WTC11 (cell line): ENCODE data around the gene NSUN2. TPM values are rescaled to one million over a fixed set of nuclear protein-coding genes. Genes with fewer than 3 reads are reported as not detected.

Source experiments
- ATAC-seq: fragments of 200-7000 bp; cut with Tn5 transposase; 2 replicates; pipeline ENCODE4 v1.10.0; 2021; ENCODE audit warnings: mild to moderate bottlenecking, moderate library complexity
- CTCF ChIA-PET: fragments of 300-600 bp; sonication (Branson Sonifier 250); formaldehyde crosslinking; loops from one replicate; lab custom pipeline; 2021; ENCODE audit warnings: antibody characterized with exemption; lab: Charles Lee
- POLR2A ChIA-PET: fragments of 350-600 bp; sonication (Branson Sonifier 250); formaldehyde crosslinking; loops from one replicate; lab custom pipeline; 2021; ENCODE audit warnings: antibody characterized with exemption; lab: Charles Lee
- DNase-seq: peaks from one replicate; pipeline ENCODE4 v3.0.0; 2021; ENCODE audit warnings: low spot score
- H3K27ac Mint-ChIP-seq: 2 replicates; pipeline ENCODE4 v1.8.0; 2021; ENCODE audit warnings: mixed read lengths
- H3K27me3 Mint-ChIP-seq: 2 replicates; pipeline ENCODE4 v1.8.0; 2021; ENCODE audit warnings: low read depth, mild to moderate bottlenecking, moderate library complexity, mixed read lengths
- H3K36me3 Mint-ChIP-seq: 2 replicates; pipeline ENCODE4 v1.8.0; 2021; ENCODE audit warnings: mixed read lengths
- H3K4me1 Mint-ChIP-seq: 2 replicates; pipeline ENCODE4 v1.8.0; 2022; ENCODE audit warnings: mixed read lengths
- H3K4me3 Mint-ChIP-seq: 2 replicates; pipeline ENCODE4 v1.8.0; 2021; ENCODE audit warnings: mild to moderate bottlenecking, moderate library complexity, mixed read lengths
- H3K9me3 Mint-ChIP-seq: 2 replicates; pipeline ENCODE4 v1.8.0; 2021; ENCODE audit warnings: mixed read lengths
- AFF4 ChIP-seq: sonication (generic); formaldehyde crosslinking; IDR thresholded peaks from 2 replicates; pipeline ENCODE4 v1.8.1; 2023; ENCODE audit warnings: mild to moderate bottlenecking, missing genetic modification reagents, borderline replicate concordance
- AR ChIP-seq: fragments of 250-450 bp; sonication (Bioruptor Pico); IDR thresholded peaks from 2 replicates; pipeline ENCODE4 v1.9.0; 2021; ENCODE audit warnings: mild to moderate bottlenecking
- CREB1 ChIP-seq: sonication (generic); formaldehyde crosslinking; IDR thresholded peaks from 2 replicates; pipeline ENCODE4 v1.8.0; 2023; ENCODE audit warnings: mild to moderate bottlenecking, missing genetic modification reagents
- EMX1 ChIP-seq: fragments of 250-450 bp; sonication (Bioruptor Pico); IDR thresholded peaks from 2 replicates; pipeline ENCODE4 v1.8.0; 2021; ENCODE audit warnings: mild to moderate bottlenecking
- FOXP1 ChIP-seq: sonication (generic); formaldehyde crosslinking; IDR thresholded peaks from 2 replicates; pipeline ENCODE4 v1.8.0; 2022; ENCODE audit warnings: missing genetic modification reagents, mild to moderate bottlenecking, moderate library complexity, borderline replicate concordance
- GRHL2 ChIP-seq: fragments of 250-450 bp; sonication (Bioruptor Pico); IDR thresholded peaks from 2 replicates; pipeline ENCODE4 v1.8.0; 2022; ENCODE audit warnings: mild to moderate bottlenecking, moderate library complexity; ENCODE audit not compliant: insufficient replicate concordance, severe bottlenecking
- HMGXB4 ChIP-seq: sonication (generic); formaldehyde crosslinking; IDR thresholded peaks from 2 replicates; pipeline ENCODE4 v1.8.1; 2023; ENCODE audit warnings: mild to moderate bottlenecking, moderate library complexity, missing genetic modification reagents
- JUN ChIP-seq: sonication (generic); formaldehyde crosslinking; IDR thresholded peaks from 2 replicates; pipeline ENCODE4 v1.8.0; 2023; ENCODE audit warnings: mild to moderate bottlenecking, missing genetic modification reagents
- MLX ChIP-seq: sonication (generic); formaldehyde crosslinking; IDR thresholded peaks from 2 replicates; pipeline ENCODE4 v1.8.1; 2023; ENCODE audit warnings: mild to moderate bottlenecking, missing genetic modification reagents, moderate library complexity
- OVOL2 ChIP-seq: fragments of 250-450 bp; sonication (Bioruptor Pico); IDR thresholded peaks from 2 replicates; pipeline ENCODE4 v1.9.0; 2021; ENCODE audit warnings: mild to moderate bottlenecking, borderline replicate concordance
- PREB ChIP-seq: sonication (generic); formaldehyde crosslinking; IDR thresholded peaks from 2 replicates; pipeline ENCODE4 v1.8.1; 2022; ENCODE audit warnings: mild to moderate bottlenecking, missing genetic modification reagents, moderate library complexity, borderline replicate concordance
- RELA ChIP-seq: sonication (generic); formaldehyde crosslinking; IDR thresholded peaks from 2 replicates; pipeline ENCODE4 v1.8.1; 2022; ENCODE audit warnings: missing genetic modification reagents, mild to moderate bottlenecking, borderline replicate concordance
- RORB ChIP-seq: fragments of 250-450 bp; sonication (Bioruptor Pico); IDR thresholded peaks from 2 replicates; pipeline ENCODE4 v1.9.0; 2021; ENCODE audit warnings: mild to moderate bottlenecking
- SP1 ChIP-seq: sonication (generic); formaldehyde crosslinking; conservative IDR thresholded peaks from 2 replicates; pipeline ENCODE4 v1.8.1; 2022; ENCODE audit warnings: missing genetic modification reagents
- ZNF532 ChIP-seq: fragments of 250-450 bp; sonication (Bioruptor Pico); IDR thresholded peaks from 2 replicates; pipeline ENCODE4 v1.9.0; 2021; ENCODE audit warnings: mild to moderate bottlenecking, borderline replicate concordance
- total RNA-seq: library from RNA; stranded (reverse); gene quantifications from 3 replicates; pipeline ENCODE4 v1.2.3, GENCODE V29; 2021

NSUN2 gene
- total RNA-seq, 1 experiment from 2014 or later: 88.4 TPM

GRCh38 chr5:6568383-6568782 is 64.5 kb downstream of the NSUN2 start (continued):
- TF ChIP-seq PREB (CRISPR knock-in tag): no peak
- no peak for TF ChIP-seq SP1 (CRISPR knock-in tag)
- no peak for TF ChIP-seq HMGXB4 (CRISPR knock-in tag)
- TF ChIP-seq ZNF532 (CRISPR knock-in tag): no peak

GRCh38 chr5:6567835-6568234 is 65.0 kb downstream of the NSUN2 start:
- Mint-ChIP-seq H3K4me3 (no peak overlapping the region), H3K9me3 (peaks cover 10% of the 10 kb centered on the region), H3K27me3 (no peaks in the 10 kb centered on the region; the same call in 1 of the 2 replicates), H3K4me1 (peaks cover 9% of the 10 kb centered on the region), H3K27ac (no peak overlapping the region), H3K36me3 (no peaks in the 10 kb centered on the region)
- no peak for ATAC-seq
- ChIA-PET CTCF (no interaction called here), POLR2A (no interaction called here)
- no peak for DNase-seq
- no peak for TF ChIP-seq EMX1 (CRISPR knock-in tag)
- TF ChIP-seq PREB (CRISPR knock-in tag): no peak

- H3K4me1 Mint-ChIP-seq: peaks cover 9% of the 10 kb centered on the region
- peaks cover 3% of the 10 kb centered on the region; the same call in 1 of the 2 replicates for H3K27me3 Mint-ChIP-seq
- no peak overlapping the region for H3K27ac Mint-ChIP-seq
- H3K9me3 Mint-ChIP-seq: peaks cover 10% of the 10 kb centered on the region
- H3K36me3 Mint-ChIP-seq: no peaks in the 10 kb centered on the region
- no peak for DNase-seq
- H3K4me3 Mint-ChIP-seq: no peak overlapping the region
- ChIA-PET POLR2A (no interaction called here), CTCF (interaction anchor here (0.7 kb wide), 1 partner anchor 1481 kb away, joined by 3 read pairs; no protein-coding TSS in a partner anchor)
- no peak for ATAC-seq
- no peak for TF ChIP-seq OVOL2
- TF ChIP-seq RELA (CRISPR knock-in tag): no peak
- no peak for TF ChIP-seq EMX1 (CRISPR knock-in tag)
- no peak for TF ChIP-seq AR (CRISPR knock-in tag)
- TF ChIP-seq JUN (CRISPR knock-in tag): no peak
- no peak for TF ChIP-seq FOXP1 (CRISPR knock-in tag)
- TF ChIP-seq GRHL2 (CRISPR knock-in tag): no peak
- no peak for TF ChIP-seq CREB1
- TF ChIP-seq MLX: no peak
- no peak for TF ChIP-seq RORB (CRISPR knock-in tag)
- no peak for TF ChIP-seq AFF4 (CRISPR knock-in tag)
Measured at GRCh38 chr5:6567068-6567467, 65.8 kb downstream of the NSUN2 start.
